MCF 10A (cell line): Measurements from ENCODE around the gene KDM2A. TPM values are rescaled to one million over a fixed set of nuclear protein-coding genes. Genes with fewer than 3 reads are reported as not detected.
"Not testable (repeated sequence)": the region's sequence is repeated elsewhere in the genome, so short reads cannot be mapped to it uniquely, and the experiment has no call there.

ENCODE experiments used
- BruUV-seq: library from RNA; stranded (reverse); fragments of 400-500 nt; replicated peaks from 2 replicates; lab custom pipeline; 2021; lab: Mats Ljungman, UMichigan
- CTCF ChIA-PET: fragments of 300-600 bp; sonication (Branson Sonifier 250); formaldehyde crosslinking; extraction: SDS; loops from one replicate; lab custom pipeline; 2021; ENCODE audit warnings: antibody characterized with exemption, inconsistent platforms; lab: Yijun Ruan, JAX
- POLR2A ChIA-PET: fragments of 300-600, 350-650 bp; sonication (Branson Sonifier 250); formaldehyde crosslinking; extraction: SDS; loops from one replicate; lab custom pipeline; 2020; ENCODE audit warnings: antibody characterized with exemption, inconsistent platforms; lab: Yijun Ruan, JAX
- DNase-seq: peaks from one replicate; pipeline ENCODE4 v3.0.0-alpha.2; 2018; ENCODE audit not compliant: unreplicated experiment
- H3K27ac Mint-ChIP-seq: one replicate; pipeline ENCODE4 v1.8.0; 2022; ENCODE audit warnings: mild to moderate bottlenecking, low read depth, mixed read lengths; ENCODE audit not compliant: unreplicated experiment
- H3K27me3 Mint-ChIP-seq: one replicate; pipeline ENCODE4 v1.8.0; 2022; ENCODE audit warnings: mixed read lengths; ENCODE audit not compliant: insufficient read depth, unreplicated experiment
- H3K36me3 Mint-ChIP-seq: one replicate; pipeline ENCODE4 v1.8.0; 2022; ENCODE audit warnings: mild to moderate bottlenecking, moderate library complexity, mixed read lengths; ENCODE audit not compliant: insufficient read depth, unreplicated experiment
- H3K4me1 Mint-ChIP-seq: one replicate; pipeline ENCODE4 v1.8.0; 2022; ENCODE audit warnings: mixed read lengths; ENCODE audit not compliant: insufficient read depth, unreplicated experiment
- H3K4me3 Mint-ChIP-seq: one replicate; pipeline ENCODE4 v1.8.0; 2022; ENCODE audit warnings: mild to moderate bottlenecking, moderate library complexity, mixed read lengths; ENCODE audit not compliant: unreplicated experiment
- H3K9me3 Mint-ChIP-seq: one replicate; pipeline ENCODE4 v1.8.0; 2022; ENCODE audit warnings: mixed read lengths; ENCODE audit not compliant: unreplicated experiment
- intact Hi-C: fragments of 100-400 bp; cut with micrococcal nuclease; formaldehyde crosslinking; loops from 2 replicates; pipeline ENCODE4 v1.14.1; 2022
- total RNA-seq: library from RNA; stranded (reverse); gene quantifications from 2 replicates; pipeline ENCODE4 v1.2.3, GENCODE V29; 2022
- TF ChIP-seq, protein P1 (sequence below): fragments of 200-600 bp; IDR thresholded peaks from one replicate; pipeline ENCODE4 v1.8.0; 2022; ENCODE audit warnings: antibody characterized with exemption, mild to moderate bottlenecking; ENCODE audit not compliant: unreplicated experiment

Gene KDM2A
- total RNA-seq, 1 experiment from 2014 or later, result 63.8 TPM

GRCh38 chr11:67179892-67180490 lies 60.9 kb downstream of the KDM2A start:
- H3K27me3 Mint-ChIP-seq, result no peaks in the 10 kb centered on the region
- peaks cover 60% of the 10 kb centered on the region for H3K36me3 Mint-ChIP-seq
- DNase-seq, result no peak
- no peaks in the 10 kb centered on the region for H3K4me1 Mint-ChIP-seq
- no TSS peak for BruUV-seq
- H3K27ac Mint-ChIP-seq, result no peak overlapping the region
- CTCF ChIA-PET, result interaction anchor here (1.7 kb wide), 1 partner anchor 12 kb away, joined by 4 read pairs; no protein-coding TSS in a partner anchor
- no peak overlapping the region for H3K4me3 Mint-ChIP-seq
- POLR2A ChIA-PET, result interaction anchor here (0.6 to 0.8 kb wide), 2 partner anchors 17 to 34 kb away, joined by 3 to 4 read pairs; no protein-coding TSS in a partner anchor
- TF ChIP-seq, protein P1, sequence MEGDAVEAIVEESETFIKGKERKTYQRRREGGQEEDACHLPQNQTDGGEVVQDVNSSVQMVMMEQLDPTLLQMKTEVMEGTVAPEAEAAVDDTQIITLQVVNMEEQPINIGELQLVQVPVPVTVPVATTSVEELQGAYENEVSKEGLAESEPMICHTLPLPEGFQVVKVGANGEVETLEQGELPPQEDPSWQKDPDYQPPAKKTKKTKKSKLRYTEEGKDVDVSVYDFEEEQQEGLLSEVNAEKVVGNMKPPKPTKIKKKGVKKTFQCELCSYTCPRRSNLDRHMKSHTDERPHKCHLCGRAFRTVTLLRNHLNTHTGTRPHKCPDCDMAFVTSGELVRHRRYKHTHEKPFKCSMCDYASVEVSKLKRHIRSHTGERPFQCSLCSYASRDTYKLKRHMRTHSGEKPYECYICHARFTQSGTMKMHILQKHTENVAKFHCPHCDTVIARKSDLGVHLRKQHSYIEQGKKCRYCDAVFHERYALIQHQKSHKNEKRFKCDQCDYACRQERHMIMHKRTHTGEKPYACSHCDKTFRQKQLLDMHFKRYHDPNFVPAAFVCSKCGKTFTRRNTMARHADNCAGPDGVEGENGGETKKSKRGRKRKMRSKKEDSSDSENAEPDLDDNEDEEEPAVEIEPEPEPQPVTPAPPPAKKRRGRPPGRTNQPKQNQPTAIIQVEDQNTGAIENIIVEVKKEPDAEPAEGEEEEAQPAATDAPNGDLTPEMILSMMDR, result no peak
- intact Hi-C loops, result no loop called here
- H3K9me3 Mint-ChIP-seq, result no peaks in the 10 kb centered on the region

DNA sequence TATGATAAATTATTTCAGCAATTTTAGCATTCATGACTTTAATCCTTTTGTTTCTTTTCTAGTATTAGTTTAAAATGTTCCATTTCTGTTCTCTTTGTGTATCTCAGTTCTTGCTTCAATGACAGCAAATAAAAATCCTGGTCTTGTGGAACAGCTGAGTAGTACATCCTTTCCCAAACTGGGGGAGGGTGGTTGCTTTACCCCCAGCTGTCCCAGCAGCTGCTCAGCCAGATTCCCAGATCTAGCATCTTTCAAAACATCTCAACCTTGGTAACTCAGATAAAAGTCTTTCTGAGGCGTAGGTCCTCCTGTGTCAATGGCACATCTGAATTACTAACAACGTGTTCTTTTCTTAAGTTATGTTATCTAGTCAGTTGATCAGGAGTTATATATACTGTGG lies 75.0 kb downstream of the KDM2A start:
- Mint-ChIP-seq H3K27me3 (no peaks in the 10 kb centered on the region), H3K36me3 (peaks cover 61% of the 10 kb centered on the region), H3K27ac (no peak overlapping the region), H3K4me1 (no peaks in the 10 kb centered on the region), H3K4me3 (no peak overlapping the region), H3K9me3 (no peaks in the 10 kb centered on the region)
- CTCF ChIA-PET, result interaction anchor here (0.9 to 1.0 kb wide), 2 partner anchors 47 to 141 kb away, joined by 3 read pairs; no protein-coding TSS in a partner anchor
- POLR2A ChIA-PET, result interaction anchor here (0.6 kb wide), 1 partner anchor 48 kb away, joined by 3 read pairs; no protein-coding TSS in a partner anchor
- intact Hi-C loops, result no loop called here
- BruUV-seq, result no TSS peak
- TF ChIP-seq, protein P1, result no peak
- no peak for DNase-seq

- H3K4me3 Mint-ChIP-seq, result no peak overlapping the region
- H3K4me1 Mint-ChIP-seq, result no peaks in the 10 kb centered on the region
- H3K36me3 Mint-ChIP-seq, result peaks cover 50% of the 10 kb centered on the region
- H3K27ac Mint-ChIP-seq, result no peak overlapping the region
- TF ChIP-seq, protein P1, result no peak
- intact Hi-C loops, result no loop called here
- CTCF ChIA-PET, result interaction anchor here (0.8 to 1.3 kb wide), 3 partner anchors 18 to 66 kb away, joined by 3 read pairs; no protein-coding TSS in a partner anchor
- no peaks in the 10 kb centered on the region for H3K9me3 Mint-ChIP-seq
- DNase-seq, result peak; percentile 33
- POLR2A ChIA-PET, result interaction anchor here (0.5 to 2.6 kb wide), 6 partner anchors 9 to 140 kb away, joined by 3 to 6 read pairs (median 4); no protein-coding TSS in a partner anchor
- no TSS peak for BruUV-seq
- no peaks in the 10 kb centered on the region for H3K27me3 Mint-ChIP-seq
Observed at GRCh38 chr11:67195971-67196456, 77.0 kb downstream of the KDM2A start.

DNA sequence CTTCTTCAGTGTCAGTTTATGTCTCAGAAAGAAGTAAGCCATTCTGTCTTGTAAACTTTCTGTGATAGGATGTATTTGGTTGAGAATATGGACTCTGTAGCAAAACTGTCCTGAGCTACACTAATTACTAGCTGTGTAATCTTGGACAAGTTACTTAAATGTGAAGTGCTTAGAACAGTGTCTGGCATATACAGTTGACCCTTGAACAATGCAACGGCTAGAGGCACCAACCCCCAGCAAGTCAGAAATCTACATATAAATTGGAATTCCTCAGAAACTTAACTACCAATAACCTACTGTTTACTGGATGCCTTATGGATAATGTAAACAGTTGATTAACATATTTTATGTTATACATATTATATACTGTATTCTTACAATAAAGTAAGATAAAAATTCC lies 78.5 kb downstream of the KDM2A start:
- ChIA-PET POLR2A (interaction anchor here (0.6 to 2.6 kb wide), 2 partner anchors 11 to 79 kb away, joined by 3 to 6 read pairs; no protein-coding TSS in a partner anchor), CTCF (interaction anchor here (0.9 to 1.3 kb wide), 3 partner anchors 11 to 144 kb away, joined by 3 read pairs; no protein-coding TSS in a partner anchor)
- peaks cover 63% of the 10 kb centered on the region for H3K36me3 Mint-ChIP-seq
- no peaks in the 10 kb centered on the region for H3K27me3 Mint-ChIP-seq
- H3K4me1 Mint-ChIP-seq, result peaks cover 5% of the 10 kb centered on the region
- H3K9me3 Mint-ChIP-seq, result no peaks in the 10 kb centered on the region
- no peak overlapping the region for H3K27ac Mint-ChIP-seq
- no peak overlapping the region for H3K4me3 Mint-ChIP-seq
- TF ChIP-seq, protein P1, result no peak
- DNase-seq, result no peak
- intact Hi-C loops, result no loop called here
- BruUV-seq, result no TSS peak

GRCh38 chr11:67198781-67199180 lies 79.7 kb downstream of the KDM2A start:
- H3K27ac Mint-ChIP-seq, intact Hi-C loops, H3K9me3 Mint-ChIP-seq, H3K4me3 Mint-ChIP-seq, DNase-seq, CTCF ChIA-PET, POLR2A ChIA-PET, BruUV-seq, H3K4me1 Mint-ChIP-seq, H3K27me3 Mint-ChIP-seq: not testable (repeated sequence)
- H3K36me3 Mint-ChIP-seq, result peaks cover 55% of the 10 kb centered on the region
